ENCODE measurements around the gene SYNDIG1.

DNA sequence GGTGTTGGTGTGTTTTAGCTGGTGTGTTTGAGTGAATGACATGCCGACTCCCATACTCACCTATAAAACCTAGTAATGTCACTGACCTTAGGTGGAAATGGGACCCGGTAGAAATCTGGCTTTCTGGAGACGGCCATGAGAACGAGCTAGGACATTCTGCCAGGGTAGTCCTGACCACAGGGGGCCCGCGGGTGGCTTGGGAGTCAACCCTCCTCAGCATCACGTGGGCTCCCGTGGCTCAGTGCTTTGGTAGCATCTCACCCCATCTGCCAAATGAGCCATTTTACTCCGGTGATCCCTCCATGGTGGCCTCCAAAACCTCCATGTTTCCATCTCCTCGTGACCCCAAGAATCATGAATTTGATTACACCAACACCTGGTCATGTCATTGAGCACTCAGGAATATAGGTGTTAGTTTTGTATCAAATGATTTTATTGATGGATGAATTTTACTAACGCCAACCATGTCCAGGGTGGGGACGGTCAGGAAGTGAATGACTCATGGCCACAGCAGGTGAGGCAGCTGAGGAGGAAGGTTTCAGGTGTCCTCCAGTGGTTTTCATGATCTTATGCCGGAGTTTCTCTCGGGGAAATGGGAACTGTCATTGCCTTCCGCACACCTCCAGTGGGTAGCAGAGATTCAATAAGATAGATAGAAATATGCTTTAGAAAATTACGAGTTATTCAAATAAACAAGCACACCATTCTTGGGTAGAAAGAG lies 195.0 kb downstream of the SYNDIG1 start:
- TF ChIP-seq, protein P1, sequence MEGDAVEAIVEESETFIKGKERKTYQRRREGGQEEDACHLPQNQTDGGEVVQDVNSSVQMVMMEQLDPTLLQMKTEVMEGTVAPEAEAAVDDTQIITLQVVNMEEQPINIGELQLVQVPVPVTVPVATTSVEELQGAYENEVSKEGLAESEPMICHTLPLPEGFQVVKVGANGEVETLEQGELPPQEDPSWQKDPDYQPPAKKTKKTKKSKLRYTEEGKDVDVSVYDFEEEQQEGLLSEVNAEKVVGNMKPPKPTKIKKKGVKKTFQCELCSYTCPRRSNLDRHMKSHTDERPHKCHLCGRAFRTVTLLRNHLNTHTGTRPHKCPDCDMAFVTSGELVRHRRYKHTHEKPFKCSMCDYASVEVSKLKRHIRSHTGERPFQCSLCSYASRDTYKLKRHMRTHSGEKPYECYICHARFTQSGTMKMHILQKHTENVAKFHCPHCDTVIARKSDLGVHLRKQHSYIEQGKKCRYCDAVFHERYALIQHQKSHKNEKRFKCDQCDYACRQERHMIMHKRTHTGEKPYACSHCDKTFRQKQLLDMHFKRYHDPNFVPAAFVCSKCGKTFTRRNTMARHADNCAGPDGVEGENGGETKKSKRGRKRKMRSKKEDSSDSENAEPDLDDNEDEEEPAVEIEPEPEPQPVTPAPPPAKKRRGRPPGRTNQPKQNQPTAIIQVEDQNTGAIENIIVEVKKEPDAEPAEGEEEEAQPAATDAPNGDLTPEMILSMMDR (IDR thresholded peaks at IDR 0.05): no peak
- no peak for TF ChIP-seq POLR2A (IDR thresholded peaks at IDR 0.05)

All from lower leg skin (tissue), 3 donors.